COLO668 (cell line): Measurements from ENCODE around the gene ADCY4.
A peak's percentile ranks its signal among the peaks of the same experiment; 100 is the strongest.

ENCODE experiments used
- DNase-seq: peaks from one replicate; lab custom pipeline; 2025; ENCODE audit not compliant: unreplicated experiment; lab: John Stamatoyannopoulos, UW

Gene ADCY4

DNA sequence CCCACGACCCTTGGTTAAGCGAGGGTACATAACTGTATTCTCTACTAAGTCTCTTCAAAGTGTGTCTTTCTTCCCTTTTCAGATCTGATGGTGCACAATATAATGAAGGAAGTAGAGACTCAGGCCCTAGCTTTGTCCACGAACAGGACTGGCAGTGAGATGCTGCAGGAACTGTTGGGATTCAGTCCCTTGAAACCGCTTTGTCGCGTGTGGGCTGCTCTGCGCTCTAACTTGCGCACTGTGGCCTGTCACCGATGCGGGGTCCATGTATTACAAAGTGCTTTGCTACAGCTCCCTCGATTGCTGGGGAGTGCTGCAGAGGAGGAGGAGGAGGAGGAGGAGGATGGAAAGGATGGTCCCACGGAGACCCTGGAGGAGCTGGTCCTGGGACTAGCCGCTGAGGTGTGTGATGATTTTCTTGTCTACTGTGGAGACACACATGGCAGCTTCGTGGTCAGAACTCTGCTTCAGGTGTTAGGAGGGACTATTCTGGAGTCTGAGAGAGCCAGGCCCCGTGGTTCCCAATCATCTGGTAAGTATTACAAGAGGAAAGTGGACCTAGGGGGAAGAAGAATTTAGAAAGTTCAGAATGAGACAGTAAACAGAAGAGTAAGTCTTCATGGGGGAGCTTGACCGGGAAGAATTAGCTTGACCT is 34.4 kb downstream of the ADCY4 start:
- DNase-seq, result no peak

DNA sequence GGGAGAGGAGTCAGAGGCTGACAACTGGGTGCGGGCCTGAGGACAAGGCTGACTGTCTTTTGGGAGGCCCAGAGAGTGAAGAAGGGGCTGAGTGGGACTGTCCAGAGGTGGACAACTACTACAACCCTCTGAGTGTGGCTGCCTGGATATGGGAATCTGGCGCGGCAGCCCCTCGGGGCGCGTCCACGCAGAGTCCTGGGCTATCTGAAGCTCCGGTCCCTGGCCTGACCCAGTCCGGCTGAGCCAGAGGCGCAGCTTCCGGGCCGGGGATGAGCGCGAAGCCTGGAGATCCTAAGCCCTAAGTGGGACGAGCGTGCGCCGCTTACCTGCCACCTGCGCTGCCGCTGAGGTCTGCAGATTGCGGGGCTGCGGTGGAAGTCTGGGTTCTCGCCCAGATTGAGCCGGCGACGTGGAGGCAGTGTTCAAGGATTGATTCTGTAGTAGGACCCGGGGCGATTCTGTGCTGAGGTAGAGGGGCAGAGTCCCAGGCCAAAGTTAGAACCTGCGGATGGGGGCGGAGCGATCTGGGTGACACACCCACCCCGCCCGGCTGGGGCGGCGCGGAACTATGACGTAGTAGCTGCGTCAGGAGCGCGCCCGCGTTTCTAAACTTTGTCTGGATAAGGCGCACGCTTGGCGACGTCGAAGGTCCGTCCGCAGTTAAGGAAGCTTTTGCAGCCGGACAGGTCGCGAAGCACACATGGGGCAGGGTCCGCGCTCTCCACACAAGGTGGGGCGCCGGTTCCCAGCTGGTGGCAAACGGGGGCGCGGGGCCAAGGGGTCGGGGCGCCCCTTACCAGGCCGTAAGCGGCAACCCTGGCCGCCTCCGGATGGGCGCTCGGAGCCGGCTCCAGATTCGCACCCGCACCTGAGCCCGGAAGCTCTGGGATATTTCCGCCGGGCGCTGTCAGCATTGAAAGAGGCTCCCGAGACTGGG is 35.3 kb downstream of the ADCY4 start, which contains the start of the genes DHRS1 and NOP9:
Gene DHRS1 (minus strand): TSS at position 526 of the 937 bp plus-strand sequence. CDS start 674 bp downstream, outside the sequence.
Gene NOP9 (plus strand): TSS at position 596 of the 937 bp plus-strand sequence. CDS start 105 bp downstream, at position 701.
- peak; percentile 94 for DNase-seq

DNA sequence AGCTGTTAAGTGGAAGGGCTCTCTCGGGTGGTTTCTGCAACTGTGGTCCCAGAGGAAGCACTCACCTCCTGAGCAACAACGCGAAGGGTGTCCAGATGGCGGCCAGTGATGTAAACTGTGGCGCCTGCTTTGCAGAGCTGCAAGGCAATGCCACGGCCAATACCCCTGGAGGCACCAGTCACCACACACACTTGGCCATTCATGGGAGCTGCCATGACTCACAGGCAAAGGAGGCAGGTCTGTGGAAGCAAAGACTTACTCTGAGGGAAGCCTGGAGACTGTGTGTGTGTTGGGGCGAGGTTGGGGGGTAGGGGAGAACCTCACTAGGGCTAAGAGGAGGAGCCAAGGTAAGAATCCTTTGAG is 36.0 kb downstream of the ADCY4 start:
- DNase-seq, result peak; percentile 26

DNA sequence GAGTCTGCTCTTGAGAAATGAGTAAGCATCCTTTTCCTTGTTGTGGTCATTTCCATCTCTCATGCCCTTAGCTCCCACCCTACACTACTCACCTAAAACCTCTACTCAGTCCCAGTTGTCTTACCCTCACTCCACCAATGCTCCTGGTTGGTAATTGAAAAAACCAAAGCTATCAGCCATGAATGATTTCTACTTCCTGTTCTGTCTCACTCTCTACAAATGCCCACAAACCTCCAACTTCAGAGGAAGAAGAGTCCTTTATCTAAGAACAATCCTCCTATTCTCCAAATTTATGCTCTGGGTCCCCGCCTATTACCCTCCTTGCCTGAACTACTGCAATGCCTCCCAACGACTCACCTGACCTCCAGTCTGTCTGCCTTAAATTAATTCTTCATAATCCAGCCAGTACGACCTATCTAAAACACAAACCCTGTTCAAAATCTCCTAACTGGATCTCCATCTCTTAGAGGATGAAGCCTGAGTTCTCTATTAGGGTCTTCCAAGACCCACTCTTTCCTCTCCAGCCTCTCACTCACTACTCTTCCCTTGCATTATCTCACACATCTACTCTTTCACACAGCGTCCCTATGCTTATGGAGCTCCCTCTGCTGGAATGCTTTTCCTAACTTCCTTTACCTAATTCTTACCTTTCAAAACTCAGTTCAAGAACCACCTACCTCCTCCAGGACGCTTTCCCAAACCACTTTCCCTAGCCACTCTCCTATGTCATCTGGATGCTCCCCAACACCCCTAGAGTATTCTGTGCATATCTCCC is 37.5 kb downstream of the ADCY4 start:
- DNase-seq, result peak; percentile 22

DNA sequence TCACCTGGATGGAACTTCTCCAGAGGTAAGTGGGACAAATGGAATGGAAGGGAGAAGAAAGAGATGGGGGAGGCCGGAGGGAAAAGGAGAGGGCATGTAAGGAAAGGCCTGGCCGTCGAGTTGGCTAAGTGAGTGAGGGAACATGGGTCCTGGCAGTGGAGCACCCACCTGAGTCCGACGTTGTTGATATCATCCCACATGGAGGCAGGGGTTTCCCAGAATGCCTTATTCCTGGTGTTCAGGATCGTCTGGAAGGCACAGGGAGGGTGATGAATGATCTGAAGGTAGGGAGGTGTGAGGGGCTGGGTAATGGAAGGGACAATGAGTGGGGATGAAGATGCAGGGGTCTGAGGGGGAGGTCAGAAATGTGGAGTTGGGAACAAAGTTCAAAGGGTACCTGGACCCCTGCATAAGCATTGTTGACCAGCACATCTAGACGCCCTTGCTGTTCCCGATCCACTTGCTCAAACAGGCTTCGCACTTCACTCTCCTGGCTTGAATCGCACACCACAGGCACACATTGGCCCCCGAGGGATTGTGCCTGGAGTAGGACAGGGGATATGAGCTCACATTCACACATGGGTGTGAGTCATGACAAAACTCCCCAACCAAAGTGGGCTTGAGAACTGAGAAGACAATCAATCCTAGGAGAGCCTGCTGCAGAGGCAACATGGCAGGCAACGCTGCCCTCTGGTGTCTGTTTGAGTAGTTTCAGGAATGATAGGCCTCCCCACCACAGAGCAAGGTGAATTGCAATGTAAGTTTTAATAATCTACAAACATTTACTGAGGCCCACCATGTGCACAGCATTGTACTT is 38.3 kb downstream of the ADCY4 start:
- peak; percentile 63 for DNase-seq

DNA sequence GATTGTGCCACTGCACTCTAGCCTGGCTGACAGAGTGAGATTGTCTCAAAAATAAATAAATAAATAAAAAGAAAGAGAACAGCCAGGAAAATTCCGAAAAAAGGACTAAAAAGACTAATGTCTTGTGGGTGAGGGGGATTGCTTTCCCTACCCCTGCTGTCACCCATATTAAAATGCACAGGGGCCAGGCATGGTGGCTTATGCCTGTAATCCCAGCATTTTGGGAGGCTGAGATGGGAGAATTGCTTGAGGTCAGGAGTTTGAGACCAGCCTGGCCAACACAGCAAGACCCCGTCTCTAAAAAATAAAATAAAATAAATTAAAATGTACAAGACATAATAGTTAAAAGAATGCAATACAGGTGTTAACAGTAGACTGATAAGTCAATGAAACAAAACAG is 41.3 kb downstream of the ADCY4 start:
- DNase-seq, result no peak

DNA sequence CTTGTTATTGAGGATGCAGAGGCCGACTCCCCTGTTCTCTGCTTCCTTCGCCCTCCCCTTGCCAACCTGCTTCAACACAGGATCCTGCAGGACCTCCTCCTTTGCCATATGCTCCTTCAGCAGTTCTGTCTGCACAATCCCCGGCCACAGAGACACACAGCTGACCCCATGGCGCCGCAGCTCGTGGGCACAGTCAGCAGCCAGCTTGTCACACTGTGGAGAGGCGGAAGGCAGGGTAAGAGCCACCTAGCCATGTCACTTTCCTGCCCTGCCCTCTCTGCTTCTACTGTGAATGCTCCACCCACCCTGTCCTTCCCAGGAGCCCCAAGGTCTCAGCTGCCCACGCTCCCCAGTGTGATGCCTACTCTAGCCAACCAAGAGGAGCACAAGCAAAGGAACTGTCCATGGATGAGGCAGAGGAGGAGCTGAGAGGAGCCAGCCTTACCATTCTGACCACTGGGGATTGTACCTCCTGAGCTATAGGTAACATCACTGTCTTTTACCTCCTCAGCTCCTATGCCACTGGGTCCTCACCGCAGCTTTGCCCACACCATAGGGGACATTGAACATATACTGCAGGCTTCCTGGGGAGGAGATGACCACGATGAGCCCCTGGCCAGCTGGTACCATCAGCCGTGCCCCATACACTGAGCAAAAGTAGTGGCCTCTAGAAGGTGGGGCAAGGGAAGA is 42.6 kb downstream of the ADCY4 start:
- no peak for DNase-seq

DNA sequence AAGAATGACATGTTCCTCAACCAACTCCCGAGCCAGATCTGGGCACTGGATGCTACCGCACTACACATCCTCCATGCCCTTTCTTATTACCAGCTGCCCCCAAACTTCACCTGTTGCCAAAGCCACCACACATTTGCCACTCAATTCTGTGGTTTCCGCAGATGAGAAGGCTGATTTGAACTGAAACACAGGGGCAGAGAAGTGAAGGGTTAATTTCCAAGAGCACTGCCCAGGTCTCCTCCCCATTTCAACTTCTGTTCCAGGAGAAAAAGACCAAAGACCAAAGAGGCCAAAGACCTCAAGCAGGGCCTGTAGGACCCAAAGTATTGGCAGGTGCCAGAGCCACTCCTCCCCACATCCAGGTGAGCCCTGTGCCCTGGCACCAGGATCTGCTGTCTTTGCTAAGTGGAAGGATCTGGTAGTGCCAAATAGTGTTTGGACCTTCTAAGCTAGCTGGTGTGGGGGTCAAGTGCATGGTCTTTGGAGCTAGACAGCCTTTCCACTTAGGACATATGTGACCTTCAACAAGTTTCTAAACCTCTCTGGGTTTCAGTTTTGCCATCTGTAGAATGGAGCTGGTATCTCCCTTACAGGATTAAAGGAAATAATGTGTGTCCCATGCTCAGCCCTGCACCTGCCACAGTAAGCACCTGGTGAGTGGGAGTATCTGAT is 43.3 kb downstream of the ADCY4 start:
- no peak for DNase-seq

DNA sequence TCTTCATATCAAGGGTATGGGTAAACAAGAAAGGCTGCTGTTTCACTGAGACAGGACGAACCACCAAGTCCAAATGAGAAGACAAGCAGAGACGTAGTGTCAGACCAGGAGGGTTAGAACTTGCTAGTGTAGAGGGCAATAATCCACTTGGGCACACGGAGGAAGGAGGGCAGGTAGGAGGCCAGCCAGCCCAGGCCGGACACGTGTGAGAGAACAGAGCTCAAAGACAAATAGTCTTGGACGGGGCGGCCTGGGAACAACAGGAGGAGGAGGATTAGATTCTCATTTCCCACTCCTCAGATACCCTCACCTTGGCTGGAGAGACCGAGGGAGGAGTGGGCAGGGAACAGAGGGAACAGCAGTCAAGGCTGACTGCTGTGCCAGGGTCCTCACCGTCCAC is 44.1 kb downstream of the ADCY4 start:
- DNase-seq, result no peak

DNA sequence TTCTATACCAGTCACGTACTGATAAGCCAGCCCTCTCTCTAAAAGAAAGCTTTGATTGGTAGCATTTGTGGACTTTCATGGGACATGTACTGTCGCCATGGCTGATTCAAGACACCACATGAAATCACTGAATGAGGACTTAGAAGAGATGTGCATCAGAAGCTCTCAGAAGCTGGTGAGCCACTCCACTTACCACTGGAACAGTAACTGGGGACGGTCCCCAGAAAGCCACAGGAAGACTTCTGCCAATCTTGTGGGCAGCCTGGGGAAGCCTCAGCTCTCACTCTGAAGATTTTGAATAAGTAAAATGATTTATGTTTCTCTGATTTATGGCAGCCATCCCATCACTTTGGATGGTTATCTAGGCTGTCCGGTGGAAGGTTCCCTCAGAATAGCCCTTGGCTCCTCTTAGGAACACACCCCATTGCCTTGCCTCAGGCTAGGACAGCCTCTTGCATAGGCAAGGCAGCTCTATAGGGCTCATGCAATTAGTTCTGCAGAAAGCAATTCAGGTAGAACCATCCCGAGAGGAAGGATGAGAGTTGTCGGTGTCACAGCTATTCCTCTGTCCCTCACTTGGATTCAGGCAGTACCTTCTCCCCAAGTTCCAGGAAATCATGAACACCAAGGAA is 45.1 kb downstream of the ADCY4 start:
- no peak for DNase-seq

DNA sequence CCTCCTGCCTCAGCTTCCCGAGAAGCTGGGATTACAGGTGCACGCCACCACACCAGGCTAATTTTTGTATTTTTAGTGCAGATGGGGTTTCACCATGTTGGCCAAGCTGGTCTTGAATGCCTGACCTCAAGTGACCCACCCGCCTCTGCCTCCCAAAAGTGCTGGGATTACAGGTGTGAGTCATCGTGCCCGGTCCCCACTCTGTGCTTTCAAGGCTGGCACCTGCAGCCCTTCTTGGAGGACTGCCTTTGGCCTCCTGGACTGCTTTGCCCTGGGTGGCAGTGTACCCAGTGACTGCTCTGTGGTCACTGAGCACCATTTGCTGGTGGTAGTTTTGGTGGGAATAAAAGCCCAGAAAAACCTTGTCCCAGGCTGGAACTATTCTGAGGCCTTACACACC is 47.9 kb downstream of the ADCY4 start:
- no peak for DNase-seq

DNA sequence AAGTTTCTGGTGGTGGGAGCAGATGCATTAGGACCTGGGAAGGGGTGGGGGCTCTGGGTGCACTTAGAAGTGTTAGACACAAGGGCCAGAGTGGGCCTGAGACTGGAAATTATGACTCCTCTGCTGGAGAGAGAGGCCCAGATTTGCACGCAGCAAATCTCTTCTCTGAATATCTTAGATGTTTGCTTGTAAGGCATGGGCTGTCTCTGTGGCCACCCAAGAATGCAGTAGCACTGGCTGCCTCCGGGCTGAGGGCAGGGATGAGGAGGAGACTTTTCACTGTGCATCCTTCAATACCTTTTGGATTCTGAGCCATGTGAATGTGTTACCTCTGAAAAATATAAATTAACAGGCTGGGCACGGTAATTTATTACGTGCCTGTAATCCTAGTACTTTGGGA is 49.5 kb downstream of the ADCY4 start:
- DNase-seq, result no peak

DNA sequence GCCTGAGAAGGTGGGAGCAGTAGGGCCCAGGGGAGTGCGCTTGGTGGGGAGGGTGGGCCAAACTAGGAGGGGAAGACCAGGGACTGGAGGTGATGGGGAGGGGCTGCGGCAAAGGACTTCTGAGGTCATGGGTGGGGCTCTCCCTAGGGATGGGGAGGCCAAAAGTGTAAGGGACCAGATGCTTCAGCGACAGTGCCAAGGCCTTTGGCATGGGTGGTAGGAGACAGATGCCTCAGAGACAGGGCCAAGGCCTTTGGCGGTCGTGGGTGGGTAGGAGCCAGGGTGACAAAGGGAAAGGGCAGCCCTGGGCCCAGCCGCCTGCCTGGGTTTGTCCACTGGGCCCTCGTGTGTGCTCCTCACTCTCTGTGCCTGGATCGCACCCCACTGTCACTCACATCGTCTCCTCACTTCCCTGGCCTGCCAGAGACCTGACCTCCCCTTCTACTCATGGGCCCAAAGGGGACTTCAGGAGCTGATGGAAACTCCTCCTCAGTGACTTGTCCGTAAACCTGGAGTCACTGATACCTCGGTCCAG is 50.3 kb downstream of the ADCY4 start:
- DNase-seq, result no peak

DNA sequence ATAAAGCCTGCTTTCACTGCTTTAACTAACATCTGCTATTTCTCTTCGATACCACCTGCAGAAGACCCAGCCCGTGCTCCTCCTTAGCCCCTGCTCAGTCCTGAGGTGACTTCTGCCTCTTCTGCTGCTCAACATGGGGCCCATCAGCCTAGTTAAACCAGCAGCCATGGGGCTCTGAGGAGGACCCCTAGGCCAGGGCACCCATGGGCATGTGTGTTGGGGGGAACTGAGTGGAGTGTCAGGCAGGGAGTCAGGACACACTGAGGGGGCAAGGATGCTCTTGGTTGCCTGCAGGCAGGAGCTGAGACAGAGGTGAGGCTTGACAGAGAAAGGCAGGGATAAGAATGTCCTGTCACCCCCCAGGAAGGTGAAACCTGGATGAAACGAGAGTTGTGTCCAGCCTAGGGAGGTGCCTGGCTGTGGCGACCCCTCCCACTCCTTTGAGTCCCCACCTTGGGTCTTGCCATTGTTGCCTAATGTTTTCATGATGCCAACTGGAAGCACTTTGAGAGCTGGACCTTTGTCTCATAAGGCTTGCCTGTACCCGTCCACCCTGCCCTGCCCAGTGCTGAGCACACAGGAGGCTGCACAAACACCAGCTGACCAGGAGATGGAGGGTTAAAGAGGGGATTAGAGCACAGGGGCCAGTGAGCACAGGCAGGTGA is 50.9 kb downstream of the ADCY4 start:
- DNase-seq, result no peak

DNA sequence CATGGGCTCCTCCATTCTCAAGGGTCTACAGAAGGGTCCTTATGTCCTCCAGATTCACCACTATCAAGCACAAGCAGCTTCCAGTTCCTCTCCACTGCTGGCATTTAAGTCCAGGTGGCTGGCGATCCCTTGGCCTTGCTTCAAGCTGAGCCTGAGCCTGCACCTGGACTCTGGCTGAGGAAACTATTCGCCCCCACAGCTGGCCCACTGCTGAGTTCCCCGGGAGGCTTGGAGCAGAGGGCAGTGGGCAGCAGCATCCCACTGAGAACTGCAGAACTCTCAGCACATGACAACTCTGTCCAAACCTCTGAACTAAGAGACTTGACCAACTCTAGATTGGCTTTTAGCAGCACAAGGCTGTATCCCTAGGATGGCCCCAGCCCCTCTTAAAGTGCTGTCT is 52.1 kb downstream of the ADCY4 start:
- no peak for DNase-seq

DNA sequence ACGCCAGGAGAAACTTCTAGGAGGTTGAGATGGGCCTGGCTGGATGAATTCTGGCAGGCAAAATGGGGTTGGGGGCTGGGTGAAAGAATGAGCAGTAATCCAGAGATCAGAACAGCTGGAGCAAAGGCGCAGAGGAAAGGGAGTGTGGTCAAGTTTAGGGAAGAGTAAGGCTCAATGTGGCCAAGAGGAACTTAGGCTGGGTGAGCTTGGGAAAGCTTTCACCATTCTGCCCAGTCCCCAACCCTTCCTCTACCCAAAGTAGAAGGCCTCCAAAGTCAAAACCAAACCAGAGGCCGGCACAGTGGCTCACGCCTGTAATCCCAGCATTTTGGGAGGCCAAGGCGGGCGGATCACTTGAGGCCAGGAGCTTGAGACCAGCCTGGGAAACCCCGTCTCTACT is 53.2 kb downstream of the ADCY4 start:
- DNase-seq, result no peak

DNA sequence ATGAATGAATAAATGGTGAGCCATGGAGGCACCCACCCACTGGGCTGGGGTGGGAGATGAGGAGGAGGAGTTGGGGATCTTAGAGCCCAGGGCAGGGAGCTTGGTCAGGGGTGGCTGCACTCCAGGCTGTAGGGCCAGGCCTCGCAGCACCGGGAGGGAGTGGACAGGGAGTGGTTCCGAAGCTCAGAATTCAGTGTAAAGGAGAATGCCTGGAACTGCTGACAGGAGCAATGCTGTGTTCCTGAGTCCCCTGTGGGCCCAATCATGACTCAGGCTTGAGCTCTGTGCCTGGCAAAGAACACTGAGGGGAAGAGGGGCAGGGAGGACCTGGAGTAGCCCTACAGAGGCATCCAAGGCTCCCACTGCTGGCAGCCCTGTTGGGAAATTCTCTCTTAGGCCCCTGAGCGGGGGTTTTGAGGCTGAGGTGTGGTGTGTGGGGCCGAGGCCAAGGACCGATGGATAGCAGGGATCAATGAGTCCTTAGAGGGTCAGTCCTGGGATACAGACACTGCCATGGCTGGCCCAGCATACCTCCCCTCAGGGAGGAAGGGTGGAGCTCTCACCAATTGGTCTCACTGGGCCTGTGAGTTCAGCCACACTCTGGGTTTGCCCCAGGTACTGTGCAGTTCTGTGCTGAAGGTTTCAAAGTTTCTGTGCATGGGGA is 53.9 kb downstream of the ADCY4 start:
- no peak for DNase-seq
